Measurements from ENCODE around the gene PABPN1L. TPM values are rescaled to one million over a fixed set of nuclear protein-coding genes. Genes with fewer than 3 reads are reported as not detected.

Gene PABPN1L
- total RNA-seq, 1 experiment from 2014 or later, result not detected

DNA sequence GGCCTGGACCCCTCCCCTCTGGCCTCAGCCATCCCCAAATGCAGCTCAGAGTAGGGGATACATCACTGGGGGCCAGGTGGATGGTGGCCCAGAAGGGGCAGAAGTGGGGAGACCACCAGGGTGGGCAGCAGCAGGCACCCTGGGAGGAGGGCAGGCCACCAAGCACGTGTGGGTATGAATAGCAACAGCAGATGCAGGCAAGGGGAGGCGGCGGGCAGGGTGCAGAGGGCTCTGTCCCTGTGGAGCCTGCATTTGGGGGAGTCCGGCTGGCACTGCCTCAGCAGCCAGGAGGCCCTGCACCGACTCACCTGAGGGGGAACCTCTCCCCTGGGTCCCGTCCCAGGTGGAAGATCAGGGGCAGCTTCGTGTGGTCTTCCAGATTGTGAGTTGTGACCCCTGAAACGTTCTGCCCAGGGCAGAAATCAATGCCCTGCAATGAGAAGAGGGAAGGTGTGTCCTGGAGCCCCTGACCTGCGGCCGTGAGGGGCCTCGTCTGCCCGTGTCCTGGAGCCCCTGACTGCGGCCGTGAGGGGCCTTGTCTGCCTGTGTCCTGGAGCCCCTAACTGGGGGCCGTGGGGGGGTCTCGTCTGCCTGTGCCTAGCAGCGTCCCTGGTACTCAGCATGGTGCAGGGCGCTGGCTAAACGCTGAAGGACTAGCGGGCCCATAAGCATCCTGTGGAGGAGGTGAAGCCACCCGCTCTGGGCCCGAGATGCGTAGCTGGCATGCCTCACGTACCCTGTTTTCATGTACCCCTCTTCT is 44.0 kb downstream of the PABPN1L start:
- Mint-ChIP-seq H3K4me3 (no peak overlapping the region), H3K36me3 (ENCODE audit: insufficient read depth in 1 of 3, low read depth in 3 of 3) (peaks cover 1 to 8% (median 6%) of the 10 kb centered on the region in 3 experiments; a peak in 3 of 7 replicates), H3K4me1 (no peaks in the 10 kb centered on the region), H3K9me3 (no peaks in the 10 kb centered on the region), H3K27ac (no peak overlapping the region), H3K27me3 (ENCODE audit: low read depth) (no peaks in the 10 kb centered on the region)
- H3K27ac ChIP-seq (ENCODE audit: insufficient read length, low read depth, low read length), result no peak overlapping the region
- H2BK120ac ChIP-seq (ENCODE audit: low read depth, low read length, poor library complexity, severe bottlenecking), result no peak overlapping the region
- H2BK12ac ChIP-seq (ENCODE audit: insufficient read length, low read depth, low read length), result no peak overlapping the region
- H2AK5ac ChIP-seq (ENCODE audit: insufficient read length, low read length), result no peak overlapping the region
- no peak overlapping the region for H2BK15ac ChIP-seq (ENCODE audit: low read depth, low read length)
- no peak overlapping the region for H2AFZ ChIP-seq (ENCODE audit: low read length)
- H4K5ac ChIP-seq (ENCODE audit: insufficient read length, low read depth, low read length), result no peak overlapping the region
- H4K20me1 ChIP-seq (ENCODE audit: control insufficient read depth, insufficient read depth, insufficient read length), result no peaks in the 10 kb centered on the region
- H3K79me1 ChIP-seq (ENCODE audit: insufficient read depth, low read depth, low read length, poor library complexity, severe bottlenecking), result no peaks in the 10 kb centered on the region
- H3K4me2 ChIP-seq (ENCODE audit: insufficient read depth, insufficient read length, low read length), result no peak overlapping the region
- H3K56ac ChIP-seq (ENCODE audit: insufficient read length, low read depth, low read length), result no peak overlapping the region
- H3K4ac ChIP-seq (ENCODE audit: low read depth, low read length), result no peak overlapping the region
- no peaks in the 10 kb centered on the region for H3K79me2 ChIP-seq (ENCODE audit: insufficient read depth, low read length)
- no peak overlapping the region for H3K14ac ChIP-seq (ENCODE audit: insufficient read depth, low read length)
- H3K27me3 ChIP-seq (ENCODE audit: insufficient read depth, low read length), result no peaks in the 10 kb centered on the region
- no peak for DNase-seq
- H3K23ac ChIP-seq (ENCODE audit: insufficient read length, low read depth, low read length), result no peak overlapping the region
- no peak overlapping the region for H3K18ac ChIP-seq (ENCODE audit: insufficient read length, low read depth, low read length)
- H2BK5ac ChIP-seq (ENCODE audit: insufficient read length, low read length), result no peak overlapping the region
- WGBS (ENCODE audit: extremely low coverage, insufficient read length, low lambda C conversion rate), result no CpG with 5 or more reads among the region's 24 CpGs
- no peak overlapping the region for H4K8ac ChIP-seq (replicated peaks; ENCODE audit: insufficient read length, low read depth, low read length)
- H3T11ph ChIP-seq (ENCODE audit: low read length), result no peak overlapping the region
- no peaks in the 10 kb centered on the region for H3K9me3 ChIP-seq (ENCODE audit: control insufficient read depth, low read depth, low read length)
- no peak overlapping the region for H2BK20ac ChIP-seq (ENCODE audit: low read depth, low read length, poor library complexity, severe bottlenecking)
- H3K23me2 ChIP-seq (ENCODE audit: insufficient read length, low read depth, low read length, poor library complexity, severe bottlenecking), result no peaks in the 10 kb centered on the region
- H3K9ac ChIP-seq (ENCODE audit: extremely low read depth, insufficient read length, low read length), result no peak overlapping the region
- H4K91ac ChIP-seq (ENCODE audit: insufficient read length, low read depth, low read length), result no peak overlapping the region
- TF ChIP-seq, protein P1, sequence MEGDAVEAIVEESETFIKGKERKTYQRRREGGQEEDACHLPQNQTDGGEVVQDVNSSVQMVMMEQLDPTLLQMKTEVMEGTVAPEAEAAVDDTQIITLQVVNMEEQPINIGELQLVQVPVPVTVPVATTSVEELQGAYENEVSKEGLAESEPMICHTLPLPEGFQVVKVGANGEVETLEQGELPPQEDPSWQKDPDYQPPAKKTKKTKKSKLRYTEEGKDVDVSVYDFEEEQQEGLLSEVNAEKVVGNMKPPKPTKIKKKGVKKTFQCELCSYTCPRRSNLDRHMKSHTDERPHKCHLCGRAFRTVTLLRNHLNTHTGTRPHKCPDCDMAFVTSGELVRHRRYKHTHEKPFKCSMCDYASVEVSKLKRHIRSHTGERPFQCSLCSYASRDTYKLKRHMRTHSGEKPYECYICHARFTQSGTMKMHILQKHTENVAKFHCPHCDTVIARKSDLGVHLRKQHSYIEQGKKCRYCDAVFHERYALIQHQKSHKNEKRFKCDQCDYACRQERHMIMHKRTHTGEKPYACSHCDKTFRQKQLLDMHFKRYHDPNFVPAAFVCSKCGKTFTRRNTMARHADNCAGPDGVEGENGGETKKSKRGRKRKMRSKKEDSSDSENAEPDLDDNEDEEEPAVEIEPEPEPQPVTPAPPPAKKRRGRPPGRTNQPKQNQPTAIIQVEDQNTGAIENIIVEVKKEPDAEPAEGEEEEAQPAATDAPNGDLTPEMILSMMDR (conservative IDR thresholded peaks at IDR 0.05), result no peak
- H3K4me1 ChIP-seq (ENCODE audit: insufficient read depth, low read length), result no peaks in the 10 kb centered on the region
